ENCODE data around the gene CALCOCO1. TPM values are rescaled to one million over a fixed set of nuclear protein-coding genes. Genes with fewer than 3 reads are reported as not detected.

CALCOCO1 gene
- total RNA-seq, 1 experiment from 2014 or later: 20.4 TPM

DNA sequence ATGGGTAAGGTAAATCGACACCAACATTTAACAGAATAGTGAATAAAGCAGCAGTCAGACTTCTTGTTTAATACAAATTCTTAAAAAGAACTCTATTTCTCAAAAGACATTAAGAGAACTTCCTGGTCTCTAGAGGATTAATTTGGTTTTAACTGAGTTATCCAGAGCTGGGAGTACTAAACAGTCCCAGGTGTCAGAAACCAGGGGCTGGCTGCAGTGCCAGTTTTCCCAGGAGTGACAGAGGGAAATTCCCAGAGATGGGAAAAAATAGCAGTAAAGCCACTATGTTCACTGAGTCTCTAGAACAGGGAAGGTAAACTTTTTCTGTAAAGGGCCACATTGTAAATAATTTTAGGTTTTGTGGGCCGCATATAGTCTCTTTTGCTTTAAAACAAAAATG lies 60.2 kb downstream of the CALCOCO1 start:
- Histone ChIP-seq H4K20me1 (ENCODE audit: low read length) (no peaks in the 10 kb centered on the region), H3K4me2 (ENCODE audit: low read length) (no peak overlapping the region), H3K4me3 (ENCODE audit: low read length) (no peak overlapping the region), H3K9ac (ENCODE audit: low read length) (no peak overlapping the region), H3K27me3 (ENCODE audit: low read length) (no peaks in the 10 kb centered on the region), H3K36me3 (ENCODE audit: low read depth, low read length) (peaks cover 40% of the 10 kb centered on the region), H3F3A (ENCODE audit: low read length, unreplicated experiment) (no peaks in the 10 kb centered on the region), H3K79me2 (ENCODE audit: low read length) (no peaks in the 10 kb centered on the region; the same call in 1 of the 2 replicates), H3K9me3 (ENCODE audit: low read length) (no peaks in the 10 kb centered on the region), H2AFZ (ENCODE audit: low read length) (no peak overlapping the region), H3K9me2 (replicated peaks; ENCODE audit: low read length) (no peaks in the 10 kb centered on the region), H3K4me1 (ENCODE audit: insufficient read depth, low read length) (no peaks in the 10 kb centered on the region), H3K27ac (ENCODE audit: low read length) (no peak overlapping the region)
- intact Hi-C loops (cut with micrococcal nuclease): no loop called here
- TF ChIP-seq EZH2phosphoT487 (IDR thresholded peaks at IDR 0.05; ENCODE audit: borderline replicate concordance, low read length) (no peak), EZH2 (IDR thresholded peaks at IDR 0.05; ENCODE audit: low read length, unreplicated experiment) (no peak)
- TF ChIP-seq, protein P1, sequence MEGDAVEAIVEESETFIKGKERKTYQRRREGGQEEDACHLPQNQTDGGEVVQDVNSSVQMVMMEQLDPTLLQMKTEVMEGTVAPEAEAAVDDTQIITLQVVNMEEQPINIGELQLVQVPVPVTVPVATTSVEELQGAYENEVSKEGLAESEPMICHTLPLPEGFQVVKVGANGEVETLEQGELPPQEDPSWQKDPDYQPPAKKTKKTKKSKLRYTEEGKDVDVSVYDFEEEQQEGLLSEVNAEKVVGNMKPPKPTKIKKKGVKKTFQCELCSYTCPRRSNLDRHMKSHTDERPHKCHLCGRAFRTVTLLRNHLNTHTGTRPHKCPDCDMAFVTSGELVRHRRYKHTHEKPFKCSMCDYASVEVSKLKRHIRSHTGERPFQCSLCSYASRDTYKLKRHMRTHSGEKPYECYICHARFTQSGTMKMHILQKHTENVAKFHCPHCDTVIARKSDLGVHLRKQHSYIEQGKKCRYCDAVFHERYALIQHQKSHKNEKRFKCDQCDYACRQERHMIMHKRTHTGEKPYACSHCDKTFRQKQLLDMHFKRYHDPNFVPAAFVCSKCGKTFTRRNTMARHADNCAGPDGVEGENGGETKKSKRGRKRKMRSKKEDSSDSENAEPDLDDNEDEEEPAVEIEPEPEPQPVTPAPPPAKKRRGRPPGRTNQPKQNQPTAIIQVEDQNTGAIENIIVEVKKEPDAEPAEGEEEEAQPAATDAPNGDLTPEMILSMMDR (conservative IDR thresholded peaks at IDR 0.05; ENCODE audit: low read depth, low read length): no peak
- ATAC-seq (no peak), DNase-seq (no peak)
- BruUV-seq (replicated peaks): no TSS peak
- ChIA-PET POLR2A (ENCODE audit: unreplicated experiment) (no interaction called here), CTCF (no interaction called here)

DNA sequence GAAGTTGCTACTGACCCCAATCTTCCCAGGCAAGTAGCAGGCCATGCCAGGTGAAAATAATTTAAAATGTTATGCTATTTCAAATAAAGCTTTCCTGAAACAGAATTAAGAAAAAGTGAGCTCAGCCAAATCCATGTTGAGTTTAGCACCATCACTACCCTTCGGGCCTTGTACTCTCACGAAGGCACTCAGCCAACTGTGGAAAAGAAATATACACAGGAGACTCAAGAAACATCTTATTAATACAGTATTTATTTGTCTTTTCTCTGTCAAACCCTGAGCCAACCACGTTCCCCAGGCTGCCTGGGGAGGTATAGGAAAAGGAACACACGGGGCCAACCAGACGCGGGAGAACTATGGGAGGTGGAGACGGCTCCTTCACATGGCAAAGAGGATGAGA lies 62.3 kb downstream of the CALCOCO1 start:
- H3K9me3 ChIP-seq (ENCODE audit: low read length): no peaks in the 10 kb centered on the region
- H3K27me3 ChIP-seq (ENCODE audit: low read length): no peaks in the 10 kb centered on the region
- CTCF ChIA-PET: no interaction called here
- no TSS peak for BruUV-seq (replicated peaks)
- H3K9ac ChIP-seq (ENCODE audit: low read length): no peak overlapping the region
- H3K4me3 ChIP-seq (ENCODE audit: low read length): no peak overlapping the region
- POLR2A ChIA-PET (ENCODE audit: unreplicated experiment): no interaction called here
- no peak for ATAC-seq
- H3K4me2 ChIP-seq (ENCODE audit: low read length): no peak overlapping the region
- H3K9me2 ChIP-seq (replicated peaks; ENCODE audit: low read length): no peaks in the 10 kb centered on the region
- TF ChIP-seq EZH2 (IDR thresholded peaks at IDR 0.05; ENCODE audit: low read length, unreplicated experiment) (no peak), EZH2phosphoT487 (IDR thresholded peaks at IDR 0.05; ENCODE audit: borderline replicate concordance, low read length) (no peak)
- TF ChIP-seq, protein P1 (conservative IDR thresholded peaks at IDR 0.05; ENCODE audit: low read depth, low read length): no peak
- H3K27ac ChIP-seq (ENCODE audit: low read length): no peak overlapping the region
- peaks cover 4% of the 10 kb centered on the region for H3K4me1 ChIP-seq (ENCODE audit: insufficient read depth, low read length)
- H3K36me3 ChIP-seq (ENCODE audit: low read depth, low read length): peaks cover 27% of the 10 kb centered on the region
- H2AFZ ChIP-seq (ENCODE audit: low read length): no peak overlapping the region
- no peaks in the 10 kb centered on the region for H3K79me2 ChIP-seq (ENCODE audit: low read length)
- intact Hi-C loops (cut with micrococcal nuclease): no loop called here
- no peak for DNase-seq
- no peaks in the 10 kb centered on the region for H4K20me1 ChIP-seq (ENCODE audit: low read length)
- no peaks in the 10 kb centered on the region for H3F3A ChIP-seq (ENCODE audit: low read length, unreplicated experiment)

DNA sequence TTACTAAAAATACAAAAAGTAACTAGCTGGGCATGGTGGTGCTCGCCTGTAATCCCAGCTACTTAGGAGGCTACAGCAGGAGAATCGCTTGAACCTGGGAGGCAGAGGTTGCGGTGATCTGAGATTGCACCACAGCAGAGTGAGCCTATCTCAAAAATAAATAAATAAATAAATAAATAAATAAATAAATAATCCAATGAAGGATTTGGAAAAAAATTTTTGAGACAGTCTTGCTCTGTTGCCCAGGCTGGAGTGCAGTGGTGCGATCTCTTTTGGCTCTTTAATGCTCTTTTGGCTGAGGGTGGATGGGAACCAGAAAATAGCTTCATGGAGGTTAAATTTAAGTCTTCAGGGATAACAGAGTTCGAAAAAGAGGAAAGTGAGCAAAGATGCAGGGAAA lies 63.1 kb downstream of the CALCOCO1 start:
- Histone ChIP-seq H3K79me2 (ENCODE audit: low read length) (no peaks in the 10 kb centered on the region), H3K4me2 (ENCODE audit: low read length) (no peak overlapping the region), H3K4me1 (ENCODE audit: insufficient read depth, low read length) (peaks cover 12% of the 10 kb centered on the region), H3K9me2 (replicated peaks; ENCODE audit: low read length) (no peaks in the 10 kb centered on the region), H3K27ac (ENCODE audit: low read length) (no peak overlapping the region), H3K9ac (ENCODE audit: low read length) (no peak overlapping the region), H3F3A (ENCODE audit: low read length, unreplicated experiment) (peaks cover 5% of the 10 kb centered on the region), H4K20me1 (ENCODE audit: low read length) (no peaks in the 10 kb centered on the region), H3K36me3 (ENCODE audit: low read depth, low read length) (peaks cover 20% of the 10 kb centered on the region), H3K4me3 (ENCODE audit: low read length) (no peak overlapping the region), H3K9me3 (ENCODE audit: low read length) (no peaks in the 10 kb centered on the region), H2AFZ (ENCODE audit: low read length) (no peak overlapping the region), H3K27me3 (ENCODE audit: low read length) (no peaks in the 10 kb centered on the region)
- intact Hi-C loops (cut with micrococcal nuclease): no loop called here
- DNase-seq (no peak), ATAC-seq (no peak)
- CTCF ChIA-PET: no interaction called here
- no peak for TF ChIP-seq EZH2phosphoT487 (IDR thresholded peaks at IDR 0.05; ENCODE audit: borderline replicate concordance, low read length)
- POLR2A ChIA-PET (ENCODE audit: unreplicated experiment): no interaction called here
- BruUV-seq (replicated peaks): no TSS peak
